Femur (tissue), 1 donor: ENCODE results near the gene PPP3R2.
"Not testable (repeated sequence)": the region's sequence is repeated elsewhere in the genome, so short reads cannot be mapped to it uniquely, and the experiment has no call there.

Experiments used
- DNase-seq: peaks from one replicate; pipeline ENCODE4 v3.0.0-alpha.2; 2017

The PPP3R2 gene, protein sequence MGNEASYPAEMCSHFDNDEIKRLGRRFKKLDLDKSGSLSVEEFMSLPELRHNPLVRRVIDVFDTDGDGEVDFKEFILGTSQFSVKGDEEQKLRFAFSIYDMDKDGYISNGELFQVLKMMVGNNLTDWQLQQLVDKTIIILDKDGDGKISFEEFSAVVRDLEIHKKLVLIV

DNA sequence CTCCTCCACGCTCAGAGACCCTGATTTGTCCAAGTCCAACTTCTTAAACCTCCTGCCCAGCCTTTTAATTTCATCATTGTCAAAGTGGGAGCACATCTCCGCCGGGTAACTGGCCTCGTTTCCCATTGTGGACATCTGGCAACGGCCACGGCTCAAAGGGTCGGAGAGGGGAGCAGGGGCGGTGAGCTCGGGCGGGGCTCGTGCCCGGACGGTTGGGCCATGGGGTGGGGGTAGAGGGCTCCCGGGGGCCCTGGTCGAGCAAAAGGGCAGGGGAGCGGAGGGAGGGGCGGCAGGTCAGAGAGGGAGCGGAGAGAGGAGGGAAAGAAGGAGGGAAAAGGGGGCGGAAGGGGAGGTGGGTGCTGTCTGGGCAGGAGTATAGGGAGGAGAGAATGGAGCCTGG, at the start of gene PPP3R2:
Gene PPP3R2 (minus strand): TSS at position 174 of the 400 bp plus-strand sequence. CDS start 48 bp downstream, at position 126.
- DNase-seq, result no peak

DNA sequence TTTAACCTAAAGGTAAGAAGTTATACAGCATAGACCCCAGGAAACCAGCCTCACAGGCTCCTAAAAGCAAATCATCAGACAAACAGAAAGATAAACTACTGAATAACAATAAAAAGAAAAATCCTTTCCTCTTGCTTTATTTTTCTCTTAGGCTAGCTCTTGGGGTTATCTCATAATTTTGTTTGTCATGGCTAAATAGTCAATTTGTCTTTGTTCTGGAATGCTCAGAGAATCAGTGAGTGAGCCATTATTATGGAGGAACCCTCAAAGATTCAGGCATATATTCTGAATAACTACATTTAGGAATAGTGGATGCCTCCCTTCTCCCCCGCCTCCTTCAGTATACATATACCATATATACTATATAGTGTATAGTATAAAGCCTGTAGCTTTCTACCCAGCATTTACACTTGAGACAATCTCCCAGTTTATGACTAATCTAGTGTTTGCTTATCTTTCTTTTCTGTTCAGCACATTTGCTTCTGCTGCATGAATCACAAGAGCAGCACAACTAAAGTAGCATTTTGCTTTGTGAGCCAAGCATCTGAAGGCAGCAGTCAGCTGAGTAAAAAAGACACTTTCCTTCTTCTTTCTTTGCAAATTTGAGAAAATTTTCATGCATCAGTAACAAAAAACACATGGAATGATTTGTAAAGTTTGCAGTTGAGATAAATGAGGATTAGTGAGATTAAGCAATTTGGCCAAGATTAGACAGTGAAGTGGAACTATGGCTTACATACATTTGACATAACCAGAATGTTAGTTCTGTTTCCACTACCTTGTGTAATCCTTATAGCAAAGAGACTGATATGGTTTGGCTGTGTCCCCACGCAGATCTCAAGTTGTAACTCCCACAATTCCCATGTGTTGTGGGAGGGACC, 45.3 kb upstream of the PPP3R2 start:
- no peak for DNase-seq

DNA sequence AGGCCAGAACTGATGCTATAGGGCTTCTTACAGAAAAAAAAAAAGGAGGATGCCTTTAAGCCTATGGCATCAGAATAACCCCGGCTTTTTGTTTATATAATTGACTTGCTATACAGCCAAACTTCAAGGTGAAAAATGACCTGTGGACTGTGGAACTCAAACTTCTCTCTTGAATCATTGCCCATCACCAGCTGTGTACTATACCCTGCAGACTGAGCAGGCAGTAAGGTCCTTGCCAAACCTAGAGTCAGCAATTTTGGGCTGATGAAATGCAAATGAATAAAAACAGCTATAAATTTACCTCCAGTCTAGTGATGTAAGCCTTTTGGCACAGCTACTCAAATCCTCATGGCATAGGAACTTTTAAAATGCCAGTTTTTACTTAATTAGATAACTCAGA, 44.5 kb upstream of the PPP3R2 start:
- no peak for DNase-seq

DNA sequence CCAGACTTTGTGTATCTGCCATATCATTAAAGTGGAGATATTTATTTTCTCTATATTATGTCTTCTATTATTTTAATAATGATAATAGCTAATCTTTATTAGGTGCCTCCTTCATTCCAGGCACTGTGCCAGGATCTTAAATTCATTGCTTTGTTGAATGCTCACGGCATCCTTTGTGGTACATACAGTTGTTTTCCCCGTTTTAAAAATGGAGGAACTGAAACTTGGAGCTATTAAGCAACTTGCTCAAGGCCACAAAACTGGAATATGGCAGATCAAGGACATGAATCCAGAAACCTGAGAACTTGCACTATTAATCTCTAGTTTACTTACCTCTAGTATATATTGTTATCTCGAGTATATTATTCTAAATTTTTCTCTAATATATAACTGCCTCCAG, 41.5 kb upstream of the PPP3R2 start:
- no peak for DNase-seq

DNA sequence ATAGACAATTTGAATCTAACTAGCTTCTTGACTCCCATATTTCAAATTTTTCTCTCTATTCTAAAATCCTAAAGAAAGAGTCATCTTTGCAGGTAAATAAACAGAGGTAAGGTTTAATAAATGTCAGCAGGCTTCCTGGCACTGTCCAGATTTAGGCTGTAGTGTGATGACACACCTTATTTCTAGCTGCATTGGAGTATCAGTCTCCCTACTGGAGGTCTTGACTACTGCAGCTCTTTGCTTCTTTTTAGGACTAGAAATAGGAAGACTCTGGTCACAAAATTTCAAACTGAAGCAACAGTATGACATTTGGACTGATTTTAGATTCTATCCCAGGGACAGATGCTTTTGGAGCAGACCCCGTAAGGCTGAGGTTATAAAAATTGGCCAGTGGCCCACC, 40.7 kb upstream of the PPP3R2 start:
- no peak for DNase-seq

DNA sequence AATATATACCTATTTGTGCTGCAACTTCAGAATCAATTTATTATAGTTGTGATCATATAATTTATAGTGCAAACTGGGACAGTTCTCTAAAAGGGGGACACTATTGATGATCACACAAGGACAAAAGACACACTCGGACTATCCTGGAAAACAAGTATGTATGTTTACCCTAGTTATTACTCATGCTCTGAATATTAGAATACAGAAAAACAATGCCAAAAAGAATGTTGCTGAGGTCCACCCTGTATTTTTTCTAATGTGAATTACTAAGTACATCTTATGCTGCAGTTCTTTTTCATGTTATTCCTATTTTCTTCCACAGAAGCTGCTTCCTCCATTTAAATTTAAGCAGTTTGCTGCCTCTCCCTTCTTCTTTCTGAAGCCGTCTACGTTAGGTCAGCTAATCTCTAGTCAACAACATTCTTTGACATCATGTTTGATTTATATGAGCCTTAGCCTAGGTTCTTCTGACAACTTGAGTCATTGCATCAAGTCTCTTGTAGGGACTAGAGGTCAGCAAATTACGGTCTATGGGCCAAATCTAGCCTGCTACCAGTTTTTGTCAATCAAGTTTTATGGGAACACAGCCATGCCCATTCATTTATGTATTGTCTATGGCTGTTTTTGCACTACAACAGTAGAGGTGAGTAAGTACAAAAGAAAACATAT, 40.1 kb upstream of the PPP3R2 start:
- no peak for DNase-seq

DNA sequence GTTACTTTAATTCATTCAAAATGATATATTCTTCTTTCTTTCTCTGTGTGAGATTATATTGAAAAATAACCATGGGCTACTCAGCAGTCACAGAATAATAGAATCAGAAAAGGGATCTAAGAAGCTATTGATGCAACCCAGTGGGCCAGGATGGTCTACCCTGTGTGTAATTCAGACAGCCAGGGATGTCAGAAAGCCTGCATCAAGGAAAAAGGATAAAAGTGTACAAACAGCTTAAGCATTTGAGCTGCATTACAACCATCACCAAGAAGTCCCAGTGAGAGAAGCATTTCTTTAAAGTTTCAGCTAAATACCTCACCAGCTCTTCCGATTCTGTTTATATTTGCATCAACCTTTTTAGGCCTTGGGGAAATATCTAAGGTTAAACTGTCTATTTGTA, 37.8 kb upstream of the PPP3R2 start:
- no peak for DNase-seq

DNA sequence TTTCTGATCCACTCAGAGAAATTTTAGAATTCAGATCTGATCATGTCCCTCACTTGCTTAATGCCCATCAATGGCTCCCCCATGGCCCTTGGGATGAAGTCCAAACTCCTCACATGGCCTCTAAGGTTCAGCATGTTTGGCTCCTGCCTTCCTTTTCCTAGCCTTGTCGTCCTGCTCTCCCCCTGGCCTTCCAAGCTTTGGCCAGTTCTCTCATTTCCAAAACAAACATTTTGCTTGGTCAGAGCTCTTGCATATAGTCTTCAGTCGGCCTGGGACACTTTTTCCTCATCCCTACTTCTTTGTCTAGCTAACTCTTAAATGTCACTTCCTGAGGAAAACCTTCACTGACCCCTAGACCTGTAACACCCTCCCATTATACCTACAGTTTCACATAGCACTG, 37.1 kb upstream of the PPP3R2 start:
- no peak for DNase-seq

DNA sequence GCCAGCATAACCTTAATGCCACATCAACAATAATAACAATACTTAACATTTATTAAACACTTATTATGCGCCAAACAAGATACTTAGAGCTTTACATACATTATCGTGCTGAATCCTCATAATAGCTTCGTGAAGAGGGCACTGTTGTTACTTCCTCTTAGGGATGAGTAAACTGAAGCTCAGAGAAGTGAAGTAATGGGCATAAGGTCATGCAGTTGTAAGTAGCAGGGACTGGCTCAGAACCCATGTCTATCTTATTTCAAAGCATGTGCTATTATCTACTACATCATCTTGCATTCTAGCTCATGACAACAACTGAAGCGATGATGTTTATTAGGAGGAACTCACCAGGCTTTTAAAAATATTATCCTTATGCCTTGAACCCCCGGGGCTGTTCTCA, 34.9 kb upstream of the PPP3R2 start:
- no peak for DNase-seq

DNA sequence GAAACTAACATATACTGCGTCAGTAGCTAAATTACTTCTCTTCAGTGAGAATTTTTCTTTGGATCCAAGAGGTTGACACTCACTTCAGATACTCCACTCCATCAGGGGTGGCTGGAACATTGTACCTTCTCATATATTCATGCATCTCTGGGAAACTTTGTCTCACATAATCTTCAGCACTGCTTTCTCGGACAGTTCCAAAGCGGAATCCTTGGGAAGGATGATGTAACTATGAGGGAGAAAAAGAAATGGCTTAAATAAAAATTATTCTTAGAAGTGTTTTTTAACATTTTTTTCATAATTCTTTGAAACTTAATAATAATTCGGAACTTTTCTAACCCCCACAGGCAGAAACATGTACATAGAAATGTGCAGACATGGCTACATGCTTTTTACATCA, 33.4 kb upstream of the PPP3R2 start:
- no peak for DNase-seq

DNA sequence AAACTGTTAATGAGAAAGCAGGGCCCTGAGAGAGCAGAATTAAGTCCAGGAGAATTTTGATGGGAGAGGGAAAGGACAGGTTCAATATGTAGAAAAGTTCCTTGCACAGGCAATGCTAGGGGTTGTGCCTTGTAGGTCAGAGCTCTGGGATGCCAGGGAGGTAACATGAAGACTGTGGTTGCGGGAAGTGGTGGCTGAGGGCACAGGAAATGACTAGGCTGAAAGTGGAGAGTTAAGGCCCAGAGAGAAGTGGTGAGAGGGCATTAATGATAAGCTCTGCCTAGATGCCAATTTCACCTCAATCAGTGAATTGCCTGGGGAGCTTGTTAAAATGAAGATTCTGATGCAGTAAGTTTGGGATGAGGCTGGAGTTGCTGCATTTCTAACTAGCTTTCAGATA, 31.5 kb upstream of the PPP3R2 start:
- DNase-seq, result no peak

DNA sequence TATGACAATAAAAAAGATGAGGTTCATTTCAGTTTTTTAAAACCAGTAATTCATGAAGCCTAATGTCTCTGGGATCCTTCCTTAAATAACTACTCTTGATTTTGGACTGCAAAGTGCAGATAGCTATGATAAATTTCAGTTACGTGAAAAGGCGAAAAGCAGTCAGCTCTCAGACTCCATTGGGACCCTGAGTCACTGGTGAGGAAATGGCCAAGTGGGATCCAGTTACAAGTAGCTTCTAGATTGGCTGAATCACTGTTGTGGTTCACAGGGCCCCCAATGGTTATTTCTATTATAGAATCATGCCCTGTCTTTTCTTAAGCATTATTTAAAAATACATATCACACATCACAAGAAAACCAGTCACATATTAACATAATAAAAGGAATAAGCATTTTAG, 31.1 kb upstream of the PPP3R2 start:
- no peak for DNase-seq

DNA sequence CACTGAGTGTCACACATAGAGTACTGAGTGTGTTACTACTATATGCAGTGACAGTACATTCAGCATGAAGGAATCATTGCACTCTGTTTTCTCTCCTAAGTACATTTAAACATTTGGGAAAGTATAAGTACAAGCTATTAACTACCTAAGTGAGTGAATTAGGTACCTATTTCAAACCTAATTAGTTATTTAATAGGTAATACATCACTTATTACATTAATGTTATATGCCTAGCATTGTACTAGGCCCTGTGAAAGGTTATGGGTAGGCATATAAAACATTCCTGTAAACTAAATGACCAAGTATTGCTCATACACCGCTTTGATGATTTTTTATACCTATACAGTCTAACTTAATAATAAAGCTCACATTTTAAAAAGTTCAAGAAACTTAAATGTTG, 25.7 kb upstream of the PPP3R2 start:
- no peak for DNase-seq

DNA sequence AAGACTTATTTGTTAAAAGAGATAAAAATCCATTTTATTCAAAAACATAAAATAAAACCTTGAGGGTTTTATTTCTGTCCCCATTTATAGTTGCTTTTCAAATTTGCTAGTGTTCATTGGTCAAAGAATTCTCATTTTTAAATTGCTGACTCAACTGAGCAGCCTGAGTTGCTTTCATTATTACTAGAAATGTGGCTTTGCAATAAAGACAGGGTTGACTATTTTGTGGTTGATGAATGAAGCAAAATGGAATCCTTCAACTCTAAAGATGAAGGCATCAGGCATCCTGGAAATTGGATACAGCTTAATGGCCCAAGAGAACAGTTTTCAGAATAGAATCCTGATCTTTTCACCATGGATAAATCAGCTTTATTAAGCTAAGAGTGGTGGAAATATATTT, 23.9 kb upstream of the PPP3R2 start:
- no peak for DNase-seq

DNA sequence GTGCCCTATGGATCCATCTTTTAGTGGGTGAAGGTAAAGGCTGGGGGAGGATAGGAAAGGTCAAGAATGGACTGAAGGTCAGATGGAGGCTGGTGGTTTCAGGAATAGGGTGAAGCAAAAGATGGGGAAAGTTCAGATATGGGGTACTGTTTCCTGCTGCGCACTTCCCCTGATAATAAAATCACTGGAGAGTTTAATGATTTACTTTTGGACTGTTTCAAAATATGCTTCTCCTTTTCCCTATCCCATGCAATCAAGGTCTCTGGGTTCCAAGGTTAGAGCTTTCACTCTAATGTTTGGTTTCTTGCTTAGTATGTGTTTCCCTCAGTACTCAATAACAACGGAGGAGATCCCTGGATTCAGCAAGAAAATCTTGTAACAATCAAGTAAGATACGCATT, 10.8 kb upstream of the PPP3R2 start:
- no peak for DNase-seq

DNA sequence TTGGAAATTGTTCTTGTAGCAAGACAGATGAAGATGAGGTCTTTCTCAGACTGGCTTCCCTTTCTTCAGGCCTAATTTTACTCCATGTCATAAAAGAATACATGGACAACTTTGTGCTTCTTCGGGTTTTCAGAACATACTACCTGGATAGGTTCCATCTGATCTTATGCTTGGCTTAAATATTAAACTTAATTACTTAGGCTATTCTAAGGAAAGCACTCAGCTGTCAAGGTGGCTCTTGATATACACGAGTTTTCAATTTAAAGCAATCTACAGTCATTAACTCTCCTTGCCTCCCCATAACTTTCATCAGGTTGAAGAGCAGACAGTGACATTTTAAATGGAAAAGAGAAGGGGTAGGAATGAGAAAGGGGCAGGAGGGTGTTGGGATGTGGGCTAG, 9.5 kb upstream of the PPP3R2 start:
- DNase-seq, result no peak

DNA sequence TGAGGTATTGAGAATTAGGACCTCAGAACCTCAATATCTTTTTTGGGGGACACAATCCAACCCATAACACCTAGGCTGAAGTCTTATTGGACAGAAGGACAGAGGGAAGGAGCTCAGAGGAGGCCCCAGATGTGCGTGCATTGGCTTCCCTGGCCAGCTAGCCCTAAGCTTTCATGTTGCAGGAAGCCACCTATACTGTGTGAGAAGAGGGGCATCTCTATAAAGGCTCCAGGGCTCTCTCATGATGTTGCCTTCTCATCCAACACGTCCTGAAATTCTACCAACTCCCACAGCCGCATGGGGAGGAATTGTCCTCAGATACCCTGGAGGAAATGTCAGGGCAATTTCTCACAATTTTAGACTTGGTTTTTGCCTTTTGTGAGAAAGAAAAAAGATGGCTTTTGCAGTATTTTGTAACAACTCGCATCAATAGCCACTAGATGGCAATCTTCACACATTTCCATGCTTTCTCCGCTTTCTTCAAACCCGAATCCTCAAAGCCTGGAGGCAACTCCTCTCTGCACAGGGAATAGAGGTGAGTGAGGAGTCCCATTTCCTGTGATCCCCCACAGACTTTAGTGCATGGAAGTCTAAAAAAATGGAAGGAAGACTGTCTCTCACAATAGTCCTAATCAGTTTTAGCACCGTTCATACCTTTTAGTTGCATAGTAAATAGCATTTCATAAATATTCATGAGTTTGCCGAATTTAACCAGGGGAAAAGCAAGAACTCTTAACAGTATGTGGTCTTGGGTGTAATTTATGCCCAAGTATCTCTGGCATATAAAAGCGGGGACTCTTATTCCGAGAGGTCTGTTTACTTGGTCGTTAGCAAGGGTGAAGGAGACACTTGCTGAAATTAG, 7.4 kb upstream of the PPP3R2 start:
- DNase-seq, result no peak

DNA sequence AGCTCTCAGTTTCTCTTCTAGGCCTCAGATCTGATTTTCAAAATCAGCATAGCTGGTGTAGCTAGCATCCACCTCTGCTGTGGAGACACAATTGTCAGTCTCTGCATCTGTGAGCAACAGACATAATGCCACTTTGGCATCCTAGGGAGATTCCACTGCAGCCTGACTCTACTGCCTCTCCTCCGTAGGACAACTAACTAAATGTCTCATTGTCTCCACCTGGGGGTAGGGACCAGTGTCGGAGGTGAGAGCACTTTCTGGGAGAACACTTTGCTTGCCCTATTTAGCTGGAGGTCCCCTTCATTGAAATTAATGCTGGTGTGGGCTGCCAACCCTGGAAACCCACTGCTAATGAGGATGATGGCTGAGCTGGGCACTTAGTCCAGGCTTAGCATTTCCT, 1.4 kb downstream of the PPP3R2 start:
- DNase-seq, result no peak

DNA sequence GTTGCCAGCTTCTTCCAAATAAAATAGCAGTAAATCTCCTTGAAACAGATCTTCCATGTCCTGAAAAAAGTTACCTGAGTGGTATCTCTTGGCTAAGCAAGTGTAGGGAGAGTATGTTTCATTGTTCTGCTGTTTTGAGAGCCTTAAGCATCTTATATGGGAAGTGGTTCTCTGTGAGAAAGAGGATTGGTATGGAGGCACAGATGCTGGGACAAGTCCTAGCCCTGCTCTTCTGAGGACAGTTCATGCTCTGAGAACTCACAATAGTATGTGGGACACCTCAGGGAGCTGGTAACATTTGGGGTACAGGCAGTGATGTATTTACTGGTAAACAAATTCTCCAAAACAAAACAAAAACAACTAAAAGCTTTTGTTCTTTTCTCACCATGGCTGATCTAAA, 2.0 kb downstream of the PPP3R2 start:
- DNase-seq, result no peak

DNA sequence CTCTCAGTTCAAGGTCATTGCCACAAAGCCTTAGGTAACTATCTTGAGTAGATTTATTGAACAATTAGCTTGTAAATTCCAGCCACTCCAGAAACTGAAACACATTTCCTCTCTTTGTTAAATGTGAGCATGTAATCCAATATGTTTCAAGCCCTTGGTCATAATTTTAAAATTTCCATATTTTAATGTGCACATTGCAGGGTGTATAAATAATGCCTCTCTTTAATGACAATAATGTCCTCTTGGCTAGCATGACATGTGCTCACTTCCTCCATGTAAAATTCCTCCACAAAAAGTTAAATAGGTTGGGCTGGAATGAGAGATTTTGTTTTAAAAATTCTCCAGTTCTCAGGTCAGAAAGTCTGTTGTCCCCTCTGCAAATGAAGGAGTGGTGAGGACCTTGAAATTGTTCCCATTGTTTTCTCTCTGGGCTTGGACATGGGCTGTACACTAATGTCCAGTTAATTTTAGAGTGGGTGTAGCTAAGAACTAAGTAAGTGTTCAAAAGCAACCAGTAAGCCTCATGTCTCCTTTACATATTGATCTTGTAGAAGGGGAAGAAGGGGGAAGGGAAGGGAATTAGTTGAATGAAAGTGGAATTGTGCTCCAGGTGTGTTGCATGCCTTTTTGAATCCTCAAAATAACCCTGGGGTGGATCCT, 2.9 kb downstream of the PPP3R2 start:
- no peak for DNase-seq

DNA sequence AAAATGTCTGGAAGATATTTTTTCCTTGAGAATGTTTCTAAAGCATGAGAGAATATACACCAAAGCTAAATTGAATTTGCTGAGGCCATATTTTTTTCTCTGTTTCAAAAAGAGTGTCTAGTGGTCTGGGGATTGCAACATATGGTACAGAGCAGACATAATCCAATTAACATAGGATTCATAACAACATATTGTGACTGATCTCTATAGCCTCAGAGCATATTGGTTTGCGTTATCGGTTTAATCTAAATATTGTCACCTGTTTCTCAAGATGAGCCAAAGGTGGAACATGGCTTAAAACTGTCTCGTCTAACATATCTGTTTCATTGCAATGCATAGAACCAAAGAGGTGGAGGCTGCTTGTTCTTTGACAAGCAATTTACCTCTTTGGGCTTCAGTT, 3.9 kb downstream of the PPP3R2 start:
- DNase-seq, result no peak

DNA sequence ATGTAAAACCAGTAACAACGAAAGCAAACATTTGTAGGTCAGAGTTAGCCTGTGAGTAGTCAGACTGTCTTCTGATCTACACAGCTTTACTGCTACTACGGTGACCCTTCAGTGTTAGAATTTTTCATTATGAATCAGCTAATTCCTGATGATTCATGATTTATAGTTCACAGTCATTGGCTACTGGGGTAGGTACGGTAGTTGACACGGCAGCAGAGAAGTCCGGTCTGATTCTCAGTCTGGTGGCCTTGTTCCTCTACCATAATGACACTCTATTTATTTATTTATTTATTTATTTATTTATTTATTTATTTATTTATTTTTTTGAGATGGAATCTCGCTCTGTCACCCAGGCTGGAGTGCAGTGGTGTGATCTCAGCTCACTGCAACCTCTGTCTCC, 4.7 kb downstream of the PPP3R2 start:
- not testable (repeated sequence) for DNase-seq
